ENCODE data around the gene GYPA. TPM values are rescaled to one million over a fixed set of nuclear protein-coding genes. Genes with fewer than 3 reads are reported as not detected.
"Not testable (repeated sequence)": the region's sequence is repeated elsewhere in the genome, so short reads cannot be mapped to it uniquely, and the experiment has no call there.

The GYPA gene
- total RNA-seq, 2 experiments from 2014 or later, result not detected

DNA sequence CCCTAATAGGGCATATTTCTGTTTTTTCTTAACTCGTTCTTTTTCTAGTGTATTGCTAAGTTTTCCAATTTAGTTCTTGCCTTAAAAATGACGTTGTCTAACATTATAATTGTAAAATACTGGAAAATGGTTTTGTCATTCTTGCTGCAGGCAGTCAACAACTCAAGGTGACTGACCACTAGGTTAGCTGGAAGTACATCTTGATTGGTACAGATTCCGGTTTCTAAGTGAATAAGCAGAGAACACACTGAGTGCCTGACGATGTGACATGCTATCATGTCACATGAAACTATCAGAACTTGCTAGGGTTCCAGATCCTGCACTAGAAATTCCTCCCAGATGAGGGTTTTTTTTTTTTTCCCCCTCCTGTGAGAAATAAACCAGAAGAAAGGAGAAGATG is 60.4 kb downstream of the GYPA start:
- ATAC-seq; H3K27ac Mint-ChIP-seq; H3K27me3 Mint-ChIP-seq; POLR2A ChIA-PET; intact Hi-C loops (cut with DNase I, micrococcal nuclease); H3K9me3 Mint-ChIP-seq (ENCODE audit: low read depth); DNase-seq; H3K4me1 Mint-ChIP-seq; H3K4me3 Mint-ChIP-seq; H3K36me3 Mint-ChIP-seq (ENCODE audit: low read depth): not testable (repeated sequence)
- CTCF ChIA-PET, result interaction anchor here (1.0 kb wide), 1 partner anchor 10 kb away, joined by 3 read pairs; no protein-coding TSS in a partner anchor

DNA sequence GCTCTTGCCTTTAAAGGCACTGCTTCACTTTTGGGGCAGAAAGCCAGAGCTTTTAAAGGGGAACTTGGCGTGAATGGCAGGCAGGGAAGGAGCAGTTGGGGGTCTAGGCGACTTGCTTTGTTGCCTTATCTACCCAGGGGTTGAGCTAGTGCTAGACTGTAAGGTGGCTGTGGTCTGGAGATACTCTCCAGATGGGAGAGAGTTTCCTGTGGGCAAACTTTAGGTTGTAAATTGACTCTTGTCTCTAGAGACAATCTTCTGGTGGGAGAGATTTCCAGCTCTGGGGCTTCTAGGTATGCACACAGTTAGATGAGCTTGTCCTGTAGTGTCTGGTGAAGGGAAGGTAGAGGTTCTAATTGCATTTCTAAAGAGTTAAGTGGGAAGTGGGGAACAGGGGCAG is 61.8 kb downstream of the GYPA start:
- CTCF ChIA-PET; ATAC-seq; POLR2A ChIA-PET; H3K9me3 Mint-ChIP-seq (ENCODE audit: low read depth); intact Hi-C loops (cut with DNase I, micrococcal nuclease); DNase-seq; H3K4me1 Mint-ChIP-seq; H3K27ac Mint-ChIP-seq; H3K36me3 Mint-ChIP-seq (ENCODE audit: low read depth); H3K27me3 Mint-ChIP-seq; H3K4me3 Mint-ChIP-seq: not testable (repeated sequence)

DNA sequence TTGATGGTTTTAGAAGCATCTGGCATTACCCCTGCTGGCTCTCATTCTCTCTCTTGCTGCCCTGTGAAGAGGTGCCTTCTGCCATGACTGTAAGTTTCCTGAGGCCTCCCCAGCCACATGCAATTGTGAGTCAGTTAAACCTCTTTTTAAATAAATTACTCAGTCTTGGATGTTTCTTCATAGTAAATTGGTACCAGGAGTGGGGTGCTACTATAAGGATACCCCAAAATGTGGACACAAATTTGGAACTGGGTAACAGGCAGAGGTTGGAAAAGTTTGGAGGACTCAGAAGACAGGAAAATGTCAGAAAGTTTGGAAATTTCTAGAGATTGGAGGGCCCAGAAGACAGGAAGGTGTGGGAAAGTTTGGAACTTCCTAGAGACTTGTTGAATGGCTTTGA is 79.0 kb downstream of the GYPA start:
- peaks cover 12% of the 10 kb centered on the region for H3K9me3 Mint-ChIP-seq (ENCODE audit: low read depth)
- H3K4me1 Mint-ChIP-seq; H3K27ac Mint-ChIP-seq; POLR2A ChIA-PET; H3K27me3 Mint-ChIP-seq; intact Hi-C loops (cut with DNase I, micrococcal nuclease); DNase-seq; H3K36me3 Mint-ChIP-seq (ENCODE audit: low read depth); ATAC-seq; CTCF ChIA-PET; H3K4me3 Mint-ChIP-seq: not testable (repeated sequence)

- ATAC-seq; H3K27ac Mint-ChIP-seq; H3K4me3 Mint-ChIP-seq; H3K4me1 Mint-ChIP-seq; DNase-seq; H3K27me3 Mint-ChIP-seq; H3K36me3 Mint-ChIP-seq (ENCODE audit: low read depth); intact Hi-C loops (cut with DNase I, micrococcal nuclease); POLR2A ChIA-PET; CTCF ChIA-PET: not testable (repeated sequence)
- peaks cover 12% of the 10 kb centered on the region for H3K9me3 Mint-ChIP-seq (ENCODE audit: low read depth)
Observed at GRCh38 chr4:144060234-144060859, 80.2 kb downstream of the GYPA start.

Other genes starting within 250 kb of the GYPA start
- under 1 TPM in 1 of 2 experiments, not detected in 1; 0.16 TPM for gene GYPE, start 235.2 kb downstream of the GYPA start, total RNA-seq
- gene GYPB, start 121.3 kb downstream of the GYPA start, total RNA-seq, result not detected